ENCODE results near the gene KRT2.

The KRT2 gene

GRCh38 chr12:52622349-52622748 lies 29.7 kb downstream of the KRT2 start:
- H3K4me3 ChIP-seq (ENCODE audit: low read length), result no peak overlapping the region
- no peak for DNase-seq (ENCODE audit: low read depth)
- no peak for TF ChIP-seq CTCF (conservative IDR thresholded peaks at IDR 0.05; ENCODE audit: low read length)

GRCh38 chr12:52618866-52619265 lies 33.1 kb downstream of the KRT2 start:
- no peak for DNase-seq (ENCODE audit: low read depth)
- no peak overlapping the region for H3K4me3 ChIP-seq (ENCODE audit: low read length)
- no peak for TF ChIP-seq CTCF (conservative IDR thresholded peaks at IDR 0.05; ENCODE audit: low read length)

- no peak for TF ChIP-seq CTCF (conservative IDR thresholded peaks at IDR 0.05; ENCODE audit: low read length)
- no peak within 1 kb of the TSS for H3K4me3 ChIP-seq (ENCODE audit: low read length)
- no peak for DNase-seq (ENCODE audit: low read depth)
Observed at GRCh38 chr12:52618216-52618615, 33.8 kb downstream of the KRT2 start, which contains the start of gene KRT73. Gene KRT73, minus strand, starts transcription at chr12:52618559. Its CDS starts 35 bp downstream, at chr12:52618524.

- DNase-seq (ENCODE audit: low read depth), result no peak
- H3K4me3 ChIP-seq (ENCODE audit: low read length), result no peak overlapping the region
- TF ChIP-seq CTCF (conservative IDR thresholded peaks at IDR 0.05; ENCODE audit: low read length), result no peak
Observed at GRCh38 chr12:52617403-52617785, 34.6 kb downstream of the KRT2 start.

DNA sequence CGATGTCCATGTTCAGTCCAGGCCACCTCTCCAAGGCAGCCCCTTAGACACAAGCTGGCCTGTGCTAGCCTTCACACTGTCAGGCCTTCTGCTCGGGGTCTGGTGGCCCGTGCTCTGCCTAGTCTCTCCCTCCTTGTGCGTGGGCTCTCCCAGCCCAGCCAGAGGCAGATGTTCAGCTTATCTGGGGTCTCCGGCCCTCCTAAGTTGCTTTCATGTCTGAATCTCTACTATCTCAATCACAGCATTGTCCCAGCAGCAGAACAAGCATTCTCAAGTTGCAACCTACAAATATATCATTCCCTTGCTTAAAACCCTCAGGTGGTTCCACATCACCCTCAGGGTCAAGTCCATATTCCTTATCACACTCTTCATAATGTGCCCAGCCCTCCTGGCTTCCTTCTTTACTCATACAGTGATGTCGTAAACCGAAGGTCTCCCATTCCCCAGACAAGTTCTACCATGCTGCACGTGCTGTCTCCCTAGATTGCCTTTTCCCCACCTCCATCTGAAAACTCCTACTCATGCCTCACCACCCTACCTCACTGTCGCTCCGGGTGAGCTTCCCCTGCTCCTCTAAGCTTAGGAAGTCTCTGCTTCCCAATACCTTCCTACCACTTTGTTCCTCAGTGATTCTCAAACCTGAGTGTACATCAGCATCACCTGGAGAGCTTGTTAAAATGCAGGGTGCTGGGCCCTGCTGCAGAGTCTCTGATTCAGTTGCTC lies 35.2 kb downstream of the KRT2 start:
- H3K4me3 ChIP-seq (ENCODE audit: low read length), result no peak overlapping the region
- no peak for TF ChIP-seq CTCF (conservative IDR thresholded peaks at IDR 0.05; ENCODE audit: low read length)
- DNase-seq (ENCODE audit: low read depth), result no peak

GRCh38 chr12:52615912-52616311 lies 36.1 kb downstream of the KRT2 start:
- H3K4me3 ChIP-seq (ENCODE audit: low read length), result no peak overlapping the region
- no peak for TF ChIP-seq CTCF (conservative IDR thresholded peaks at IDR 0.05; ENCODE audit: low read length)
- DNase-seq (ENCODE audit: low read depth), result no peak

DNA sequence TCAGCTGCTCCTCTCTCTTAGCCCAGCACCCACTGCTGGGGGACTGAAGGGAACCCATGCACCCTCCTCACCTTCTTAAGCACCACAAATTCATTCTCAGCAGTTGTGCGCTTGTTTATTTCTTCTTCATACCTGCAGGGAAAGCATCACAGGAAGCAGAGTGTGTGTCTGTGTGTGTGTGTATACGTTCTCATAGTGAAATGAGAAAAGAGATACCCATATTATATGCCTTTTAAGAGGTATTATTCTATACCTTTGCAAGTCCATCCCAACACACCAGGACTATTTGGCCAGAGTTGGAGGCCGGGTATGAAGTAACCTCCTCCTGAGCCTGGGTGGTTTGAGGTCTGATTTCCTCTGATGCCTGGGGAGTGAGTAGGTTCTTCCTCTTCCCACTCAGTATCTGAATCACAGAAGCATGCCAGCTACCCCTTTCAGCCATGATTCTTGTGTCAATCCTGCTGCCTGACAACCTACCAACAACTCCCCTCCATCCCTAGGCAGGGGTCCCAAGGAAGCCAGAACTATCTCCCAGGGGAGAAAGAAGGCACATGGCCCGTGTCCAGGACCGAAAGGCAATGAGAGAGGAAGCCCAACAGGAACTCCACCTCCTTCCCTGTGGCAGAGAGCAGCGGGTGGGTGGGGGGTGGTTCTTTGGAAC lies 36.7 kb downstream of the KRT2 start:
- H3K4me3 ChIP-seq (ENCODE audit: low read length), result no peak overlapping the region
- peak; percentile 27 for DNase-seq (ENCODE audit: low read depth)
- no peak for TF ChIP-seq CTCF (conservative IDR thresholded peaks at IDR 0.05; ENCODE audit: low read length)
